ENCODE results near the gene AFF1.

DNA sequence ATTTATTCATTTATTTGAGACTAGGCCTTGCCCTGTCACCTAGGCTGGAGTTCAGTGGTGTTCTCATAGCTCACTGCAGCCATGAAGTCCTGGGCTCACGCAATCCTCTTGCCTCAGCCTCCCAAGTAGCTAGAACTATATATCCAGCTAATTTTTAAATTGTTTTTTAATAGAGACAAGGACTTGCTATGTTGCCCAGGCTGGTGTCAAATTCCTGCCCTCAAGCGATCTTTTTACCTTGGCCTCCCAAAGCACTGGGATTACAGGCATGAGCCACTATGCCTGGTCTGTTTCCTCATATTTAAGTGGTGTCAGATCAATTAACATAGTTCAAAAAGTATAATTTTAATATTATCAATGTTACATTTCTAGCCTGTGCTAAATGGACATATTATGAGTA is 68.5 kb downstream of the AFF1 start:
- TF ChIP-seq, protein P1, sequence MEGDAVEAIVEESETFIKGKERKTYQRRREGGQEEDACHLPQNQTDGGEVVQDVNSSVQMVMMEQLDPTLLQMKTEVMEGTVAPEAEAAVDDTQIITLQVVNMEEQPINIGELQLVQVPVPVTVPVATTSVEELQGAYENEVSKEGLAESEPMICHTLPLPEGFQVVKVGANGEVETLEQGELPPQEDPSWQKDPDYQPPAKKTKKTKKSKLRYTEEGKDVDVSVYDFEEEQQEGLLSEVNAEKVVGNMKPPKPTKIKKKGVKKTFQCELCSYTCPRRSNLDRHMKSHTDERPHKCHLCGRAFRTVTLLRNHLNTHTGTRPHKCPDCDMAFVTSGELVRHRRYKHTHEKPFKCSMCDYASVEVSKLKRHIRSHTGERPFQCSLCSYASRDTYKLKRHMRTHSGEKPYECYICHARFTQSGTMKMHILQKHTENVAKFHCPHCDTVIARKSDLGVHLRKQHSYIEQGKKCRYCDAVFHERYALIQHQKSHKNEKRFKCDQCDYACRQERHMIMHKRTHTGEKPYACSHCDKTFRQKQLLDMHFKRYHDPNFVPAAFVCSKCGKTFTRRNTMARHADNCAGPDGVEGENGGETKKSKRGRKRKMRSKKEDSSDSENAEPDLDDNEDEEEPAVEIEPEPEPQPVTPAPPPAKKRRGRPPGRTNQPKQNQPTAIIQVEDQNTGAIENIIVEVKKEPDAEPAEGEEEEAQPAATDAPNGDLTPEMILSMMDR (IDR thresholded peaks at IDR 0.05) = no peak
- TF ChIP-seq POLR2A (IDR thresholded peaks at IDR 0.05) = no peak
- TF ChIP-seq POLR2AphosphoS5 (IDR thresholded peaks at IDR 0.05; ENCODE audit: insufficient read depth in 1 of 2, low read depth in 1 of 2) = no peak
